Measurements from ENCODE around the gene YIPF3.
"Not testable (repeated sequence)": the region's sequence is repeated elsewhere in the genome, so short reads cannot be mapped to it uniquely, and the experiment has no call there.

Gene YIPF3

GRCh38 chr6:43498291-43498690 lies 18.4 kb downstream of the YIPF3 start:
- WGBS (ENCODE audit: extremely low coverage, insufficient coverage, insufficient read length), result no CpG with 5 or more reads among the region's 5 CpGs
- not testable (repeated sequence) for H4K91ac ChIP-seq (ENCODE audit: low read depth, low read length); H4K8ac ChIP-seq (ENCODE audit: low read depth, low read length); H2AK5ac ChIP-seq (ENCODE audit: low read length); H3K23ac ChIP-seq (ENCODE audit: low read length); H4K12ac ChIP-seq (ENCODE audit: low read depth, low read length); H2AFZ ChIP-seq (ENCODE audit: insufficient read depth, low read length, poor library complexity); H2BK12ac ChIP-seq (ENCODE audit: low read length); H3K4ac ChIP-seq (ENCODE audit: low read depth, low read length); H3K27ac ChIP-seq (ENCODE audit: low read depth, low read length); H2BK5ac ChIP-seq (ENCODE audit: low read depth, low read length, poor library complexity); H3K9ac ChIP-seq (ENCODE audit: low read length); H3K4me2 ChIP-seq (ENCODE audit: low read length); DNase-seq; H3K14ac ChIP-seq (ENCODE audit: low read length); H2BK120ac ChIP-seq (ENCODE audit: insufficient read depth, low read length, poor library complexity); H3K9me3 ChIP-seq (ENCODE audit: insufficient read depth, low read depth, low read length); H3K27me3 ChIP-seq (ENCODE audit: insufficient read depth, low read length); H3K79me1 ChIP-seq (ENCODE audit: low read length); H3K18ac ChIP-seq (ENCODE audit: low read length); H3K4me3 ChIP-seq (ENCODE audit: low read depth, low read length); H3K79me2 ChIP-seq (ENCODE audit: control insufficient read depth, insufficient read depth, low read length, poor library complexity)
- peaks cover 41 to 51% of the 10 kb centered on the region in 2 experiments for H3K36me3 ChIP-seq (ENCODE audit: control insufficient read depth in 1 of 2, insufficient read depth in 2 of 2, low read length in 2 of 2)
- peaks cover 33 to 44% of the 10 kb centered on the region in 2 experiments for H3K4me1 ChIP-seq (ENCODE audit: control insufficient read depth in 1 of 2, insufficient read depth in 2 of 2, low read length in 2 of 2)

- no CpG with 5 or more reads among the region's 12 CpGs for WGBS (ENCODE audit: extremely low coverage, insufficient coverage, insufficient read length)
Observed at GRCh38 chr6:43497689-43498088, 19.0 kb downstream of the YIPF3 start.

GRCh38 chr6:43497129-43497396 lies 19.7 kb downstream of the YIPF3 start:
- Histone ChIP-seq H3K27ac (ENCODE audit: low read depth, low read length) (peak overlapping the region; percentile 63), H3K4me2 (ENCODE audit: low read length) (no peak overlapping the region), H2BK12ac (ENCODE audit: low read length) (no peak overlapping the region), H3K9me3 (ENCODE audit: insufficient read depth, low read depth, low read length) (no peaks in the 10 kb centered on the region), H3K9ac (ENCODE audit: low read length) (no peak overlapping the region), H2AK5ac (ENCODE audit: low read length) (no peak overlapping the region), H3K4me1 (ENCODE audit: control insufficient read depth in 1 of 2, insufficient read depth in 2 of 2, low read length in 2 of 2) (peaks cover 33 to 44% of the 10 kb centered on the region in 2 experiments), H3K36me3 (ENCODE audit: control insufficient read depth in 1 of 2, insufficient read depth in 2 of 2, low read length in 2 of 2) (peaks cover 28 to 39% of the 10 kb centered on the region in 2 experiments), H4K12ac (ENCODE audit: low read depth, low read length) (no peak overlapping the region), H3K18ac (ENCODE audit: low read length) (no peak overlapping the region), H3K14ac (ENCODE audit: low read length) (no peak overlapping the region), H2AFZ (ENCODE audit: insufficient read depth, low read length, poor library complexity) (no peak overlapping the region), H3K79me1 (ENCODE audit: low read length) (peaks cover 9% of the 10 kb centered on the region), H3K4me3 (ENCODE audit: low read depth, low read length) (no peak overlapping the region), H3K23ac (ENCODE audit: low read length) (no peak overlapping the region), H2BK120ac (ENCODE audit: insufficient read depth, low read length, poor library complexity) (no peak overlapping the region), H3K4ac (ENCODE audit: low read depth, low read length) (no peak overlapping the region), H4K8ac (ENCODE audit: low read depth, low read length) (no peak overlapping the region), H3K79me2 (ENCODE audit: control insufficient read depth, insufficient read depth, low read length, poor library complexity) (peaks cover 2% of the 10 kb centered on the region), H3K27me3 (ENCODE audit: insufficient read depth, low read length) (no peaks in the 10 kb centered on the region), H4K91ac (ENCODE audit: low read depth, low read length) (no peak overlapping the region), H2BK5ac (ENCODE audit: low read depth, low read length, poor library complexity) (no peak overlapping the region)
- DNase-seq, result no peak
- WGBS (ENCODE audit: extremely low coverage, insufficient coverage, insufficient read length), result no CpG with 5 or more reads among the region's 6 CpGs

More at GRCh38 chr6:43497689-43498088, 19.0 kb downstream of the YIPF3 start:
- H2BK5ac ChIP-seq (ENCODE audit: low read depth, low read length, poor library complexity), result no peak overlapping the region
- peaks cover 9% of the 10 kb centered on the region for H3K79me1 ChIP-seq (ENCODE audit: low read length)
- H3K14ac ChIP-seq (ENCODE audit: low read length), result no peak overlapping the region
- no peak overlapping the region for H2BK120ac ChIP-seq (ENCODE audit: insufficient read depth, low read length, poor library complexity)
- H3K27me3 ChIP-seq (ENCODE audit: insufficient read depth, low read length), result no peaks in the 10 kb centered on the region
- H3K4me3 ChIP-seq (ENCODE audit: low read depth, low read length), result no peak overlapping the region
- no peak overlapping the region for H3K9ac ChIP-seq (ENCODE audit: low read length)
- no peak overlapping the region for H2AK5ac ChIP-seq (ENCODE audit: low read length)
- peaks cover 35 to 45% of the 10 kb centered on the region in 2 experiments for H3K36me3 ChIP-seq (ENCODE audit: control insufficient read depth in 1 of 2, insufficient read depth in 2 of 2, low read length in 2 of 2)
- no peak overlapping the region for H3K23ac ChIP-seq (ENCODE audit: low read length)
- peaks cover 2% of the 10 kb centered on the region for H3K79me2 ChIP-seq (ENCODE audit: control insufficient read depth, insufficient read depth, low read length, poor library complexity)
- no peak overlapping the region for H4K91ac ChIP-seq (ENCODE audit: low read depth, low read length)
- H3K18ac ChIP-seq (ENCODE audit: low read length), result no peak overlapping the region
- H3K9me3 ChIP-seq (ENCODE audit: insufficient read depth, low read depth, low read length), result no peaks in the 10 kb centered on the region
- H2BK12ac ChIP-seq (ENCODE audit: low read length), result no peak overlapping the region
- H3K27ac ChIP-seq (ENCODE audit: low read depth, low read length), result peak overlapping the region; percentile 63
- H4K12ac ChIP-seq (ENCODE audit: low read depth, low read length), result no peak overlapping the region
- H3K4ac ChIP-seq (ENCODE audit: low read depth, low read length), result no peak overlapping the region
- no peak overlapping the region for H4K8ac ChIP-seq (ENCODE audit: low read depth, low read length)
- H3K4me1 ChIP-seq (ENCODE audit: control insufficient read depth in 1 of 2, insufficient read depth in 2 of 2, low read length in 2 of 2), result peaks cover 33 to 44% of the 10 kb centered on the region in 2 experiments
- DNase-seq, result no peak
- H2AFZ ChIP-seq (ENCODE audit: insufficient read depth, low read length, poor library complexity), result no peak overlapping the region
- no peak overlapping the region for H3K4me2 ChIP-seq (ENCODE audit: low read length)

GRCh38 chr6:43496370-43497128 lies 20.2 kb downstream of the YIPF3 start:
- Histone ChIP-seq H3K27ac (ENCODE audit: low read depth, low read length) (peak overlapping the region; percentile 63), H3K9ac (ENCODE audit: low read length) (no peak overlapping the region), H2BK5ac (ENCODE audit: low read depth, low read length, poor library complexity) (no peak overlapping the region), H3K4ac (ENCODE audit: low read depth, low read length) (no peak overlapping the region), H3K79me2 (ENCODE audit: control insufficient read depth, insufficient read depth, low read length, poor library complexity) (peaks cover 2% of the 10 kb centered on the region), H3K4me1 (ENCODE audit: control insufficient read depth in 1 of 2, insufficient read depth in 2 of 2, low read length in 2 of 2) (peaks cover 33 to 44% of the 10 kb centered on the region in 2 experiments), H4K8ac (ENCODE audit: low read depth, low read length) (no peak overlapping the region), H3K4me3 (ENCODE audit: low read depth, low read length) (no peak overlapping the region), H3K9me3 (ENCODE audit: insufficient read depth, low read depth, low read length) (no peaks in the 10 kb centered on the region), H3K23ac (ENCODE audit: low read length) (no peak overlapping the region), H3K18ac (ENCODE audit: low read length) (no peak overlapping the region), H2BK120ac (ENCODE audit: insufficient read depth, low read length, poor library complexity) (no peak overlapping the region), H3K36me3 (ENCODE audit: control insufficient read depth in 1 of 2, insufficient read depth in 2 of 2, low read length in 2 of 2) (peaks cover 27 to 37% of the 10 kb centered on the region in 2 experiments), H2AFZ (ENCODE audit: insufficient read depth, low read length, poor library complexity) (no peak overlapping the region), H3K4me2 (ENCODE audit: low read length) (peak overlapping the region; percentile 36), H2AK5ac (ENCODE audit: low read length) (no peak overlapping the region), H2BK12ac (ENCODE audit: low read length) (no peak overlapping the region), H3K14ac (ENCODE audit: low read length) (no peak overlapping the region), H3K27me3 (ENCODE audit: insufficient read depth, low read length) (no peaks in the 10 kb centered on the region), H3K79me1 (ENCODE audit: low read length) (peaks cover 9% of the 10 kb centered on the region), H4K91ac (ENCODE audit: low read depth, low read length) (peak overlapping the region; percentile 4), H4K12ac (ENCODE audit: low read depth, low read length) (no peak overlapping the region)
- WGBS (ENCODE audit: extremely low coverage, insufficient coverage, insufficient read length), result no CpG with 5 or more reads among the region's 18 CpGs
- peak; percentile 87 to 89 for DNase-seq
